ENCODE data around the gene AIP. TPM values are rescaled to one million over a fixed set of nuclear protein-coding genes. Genes with fewer than 3 reads are reported as not detected.

Gene AIP
- total and polyA plus RNA-seq, 2 donors (not counting 3 experiments of a cell fraction or from before 2014, with no cell fraction given) = 46.3 to 114 TPM

- Histone ChIP-seq H3K27me3 (ENCODE audit: control insufficient read depth in 2 of 2, insufficient read depth in 2 of 2, low read length in 2 of 2) (no peaks in the 10 kb centered on the region), H3K4me2 (ENCODE audit: insufficient read depth, low read length) (no peak overlapping the region), H3K4me1 (ENCODE audit: control insufficient read depth, extremely low read depth, insufficient read depth, low read length) (no peaks in the 10 kb centered on the region), H3K9me3 (replicated peaks; ENCODE audit: control insufficient read depth, insufficient read depth, low read length) (no peaks in the 10 kb centered on the region), H3K27ac (ENCODE audit: insufficient read depth, low read depth, low read length) (no peak overlapping the region), H4K20me1 (replicated peaks; ENCODE audit: control insufficient read depth, extremely low read depth, insufficient read depth, low read length) (no peaks in the 10 kb centered on the region), H3K79me2 (ENCODE audit: control insufficient read depth, insufficient read depth, low read length) (no peaks in the 10 kb centered on the region), H3K9me1 (replicated peaks; ENCODE audit: control insufficient read depth, extremely low read depth, insufficient read depth, low read length) (no peaks in the 10 kb centered on the region), H3K9ac (replicated peaks; ENCODE audit: extremely low read depth, insufficient read depth, low read length) (no peak overlapping the region), H3K4me3 (replicated peaks in 1 of 3; ENCODE audit: insufficient read depth in 1 of 3, low read depth in 1 of 3, low read length in 3 of 3) (no peak overlapping the region), H3K36me3 (ENCODE audit: control insufficient read depth in 2 of 2, extremely low read depth in 1 of 2, insufficient read depth in 2 of 2, low read length in 2 of 2) (peaks cover 0 to 3% of the 10 kb centered on the region in 2 experiments), H2AFZ (ENCODE audit: low read depth, low read length) (no peak overlapping the region)
- intact Hi-C loops (cut with micrococcal nuclease) (no loop called here), dilution Hi-C loops (cut with MboI; ENCODE audit: extremely low pct_ligation_motif_present, low sequenced_read_pairs) (no loop called here)
- no peak for TF ChIP-seq GATA2 (IDR thresholded peaks at IDR 0.05; ENCODE audit: insufficient read depth, insufficient read length, low read depth, low read length)
- TF ChIP-seq CTCF (IDR thresholded peaks at IDR 0.05; ENCODE audit: extremely low read depth in 1 of 2, insufficient read depth in 1 of 2, low read depth in 1 of 2, low read length in 2 of 2) = no peak
- no peak for TF ChIP-seq POLR2AphosphoS5 (IDR thresholded peaks at IDR 0.05; ENCODE audit: insufficient read depth, low read depth, low read length)
- TF ChIP-seq MYC (IDR thresholded peaks at IDR 0.05; ENCODE audit: low read depth, low read length) = no peak
- no peak for TF ChIP-seq POLR2A (IDR thresholded peaks at IDR 0.05; ENCODE audit: low read depth, low read length)
- TF ChIP-seq MAX (IDR thresholded peaks at IDR 0.05; ENCODE audit: insufficient read depth, insufficient read length) = no peak
- no peak for TF ChIP-seq JUN (IDR thresholded peaks at IDR 0.05; ENCODE audit: borderline replicate concordance, insufficient read depth, insufficient read length, low read depth)
- no peak for TF ChIP-seq FOS (IDR thresholded peaks at IDR 0.05; ENCODE audit: borderline replicate concordance, insufficient read depth, low read length)
- FAIRE-seq = no peak
- ChIA-PET CTCF (no interaction called here), POLR2A (no interaction called here)
- DNase-seq (ENCODE audit: low read depth, low spot score) = no peak
- BruUV-seq (replicated peaks) = no TSS peak
Observed at GRCh38 chr11:67495234-67496005, 12.6 kb downstream of the AIP start.

All from endothelial cell of umbilical vein (primary cell).